NCI-H524 treated with DMSO at 0.1 percent for 48 hours (cell line): ENCODE data around the gene PCDHGB7.
"Not testable (repeated sequence)": the region's sequence is repeated elsewhere in the genome, so short reads cannot be mapped to it uniquely, and the experiment has no call there.

Source experiments
- DNase-seq: peaks from one replicate; lab custom pipeline; 2025; lab: John Stamatoyannopoulos, UW

The PCDHGB7 gene

GRCh38 chr5:141397756-141398551 is 19.5 kb upstream of the PCDHGB7 start, which contains the start of gene PCDHGB5:
TSS of gene PCDHGB5 (plus strand) at chr5:141397947. CDS start at chr5:141398128, 181 bp downstream.
- DNase-seq, result not testable (repeated sequence)

GRCh38 chr5:141398608-141399007 is 18.9 kb upstream of the PCDHGB7 start:
- no peak for DNase-seq

DNA sequence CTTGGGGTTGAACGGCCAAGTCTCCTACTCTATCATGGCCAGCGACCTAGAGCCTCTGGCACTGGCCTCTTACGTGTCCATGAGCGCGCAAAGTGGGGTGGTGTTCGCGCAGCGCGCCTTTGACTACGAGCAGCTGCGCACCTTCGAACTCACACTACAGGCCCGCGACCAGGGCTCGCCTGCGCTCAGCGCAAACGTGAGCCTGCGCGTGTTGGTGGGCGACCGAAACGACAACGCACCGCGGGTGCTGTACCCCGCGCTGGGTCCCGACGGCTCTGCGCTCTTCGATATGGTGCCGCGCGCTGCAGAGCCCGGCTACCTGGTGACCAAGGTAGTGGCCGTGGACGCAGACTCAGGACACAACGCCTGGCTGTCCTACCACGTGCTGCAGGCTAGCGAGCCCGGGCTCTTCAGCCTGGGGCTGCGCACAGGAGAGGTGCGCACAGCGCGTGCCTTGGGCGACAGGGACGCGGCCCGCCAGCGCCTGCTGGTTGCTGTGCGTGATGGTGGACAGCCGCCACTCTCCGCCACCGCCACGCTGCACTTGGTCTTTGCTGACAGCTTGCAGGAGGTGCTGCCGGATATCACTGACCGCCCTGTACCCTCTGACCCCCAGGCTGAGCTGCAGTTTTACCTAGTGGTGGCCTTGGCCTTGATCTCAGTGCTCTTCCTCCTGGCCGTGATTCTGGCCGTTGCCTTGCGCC is 17.8 kb upstream of the PCDHGB7 start:
- DNase-seq, result no peak

DNA sequence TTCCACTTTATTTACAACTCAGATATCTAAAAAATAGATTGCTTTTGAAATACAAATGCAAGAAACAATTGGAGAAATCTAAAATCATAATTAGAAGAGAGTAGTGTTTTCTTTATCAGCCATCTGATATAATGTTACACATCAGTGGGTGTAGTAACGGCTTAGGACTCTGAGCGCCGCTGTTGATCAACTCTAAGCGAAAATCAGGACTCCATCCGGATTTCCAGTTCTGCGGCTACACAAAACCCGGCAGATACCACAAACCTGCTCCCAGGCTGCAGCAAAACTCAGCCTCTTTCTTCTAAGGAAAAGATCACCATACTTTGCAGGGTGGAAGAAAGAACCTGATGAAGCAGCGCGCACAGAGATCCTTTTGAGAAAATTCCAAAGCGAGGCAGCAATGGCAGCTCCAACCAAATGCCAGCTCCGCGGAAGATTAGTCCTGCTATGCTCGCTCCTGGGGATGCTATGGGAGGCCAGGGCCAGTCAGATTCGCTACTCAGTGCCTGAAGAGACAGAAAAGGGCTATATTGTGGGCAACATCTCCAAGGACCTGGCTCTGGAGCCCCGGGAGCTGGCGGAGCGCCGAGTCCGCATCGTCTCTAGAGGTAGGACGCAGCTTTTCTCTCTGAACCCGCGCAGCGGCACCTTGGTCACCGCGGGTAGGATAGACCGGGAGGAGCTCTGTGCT is 14.8 kb upstream of the PCDHGB7 start, which contains the start of gene PCDHGA9:
TSS of gene PCDHGA9 (plus strand) at position 226 of the 691 bp plus-strand sequence. CDS start at position 401, 175 bp downstream.
- DNase-seq, result no peak

DNA sequence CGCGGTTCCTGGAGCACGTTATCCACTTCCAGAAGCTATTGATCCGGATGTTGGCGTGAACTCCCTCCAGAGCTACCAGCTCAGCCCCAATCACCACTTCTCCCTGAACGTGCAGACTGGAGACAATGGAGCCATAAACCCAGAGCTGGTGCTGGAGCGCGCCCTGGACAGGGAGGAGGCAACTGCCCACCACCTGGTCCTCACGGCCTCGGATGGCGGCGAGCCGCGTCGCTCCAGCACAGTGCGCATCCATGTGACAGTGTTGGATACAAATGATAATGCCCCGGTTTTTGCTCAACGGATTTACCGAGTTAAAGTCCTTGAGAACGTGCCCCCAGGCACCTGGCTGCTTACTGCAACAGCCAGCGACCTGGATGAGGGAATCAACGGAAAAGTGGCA is 14.1 kb upstream of the PCDHGB7 start:
- no peak for DNase-seq

DNA sequence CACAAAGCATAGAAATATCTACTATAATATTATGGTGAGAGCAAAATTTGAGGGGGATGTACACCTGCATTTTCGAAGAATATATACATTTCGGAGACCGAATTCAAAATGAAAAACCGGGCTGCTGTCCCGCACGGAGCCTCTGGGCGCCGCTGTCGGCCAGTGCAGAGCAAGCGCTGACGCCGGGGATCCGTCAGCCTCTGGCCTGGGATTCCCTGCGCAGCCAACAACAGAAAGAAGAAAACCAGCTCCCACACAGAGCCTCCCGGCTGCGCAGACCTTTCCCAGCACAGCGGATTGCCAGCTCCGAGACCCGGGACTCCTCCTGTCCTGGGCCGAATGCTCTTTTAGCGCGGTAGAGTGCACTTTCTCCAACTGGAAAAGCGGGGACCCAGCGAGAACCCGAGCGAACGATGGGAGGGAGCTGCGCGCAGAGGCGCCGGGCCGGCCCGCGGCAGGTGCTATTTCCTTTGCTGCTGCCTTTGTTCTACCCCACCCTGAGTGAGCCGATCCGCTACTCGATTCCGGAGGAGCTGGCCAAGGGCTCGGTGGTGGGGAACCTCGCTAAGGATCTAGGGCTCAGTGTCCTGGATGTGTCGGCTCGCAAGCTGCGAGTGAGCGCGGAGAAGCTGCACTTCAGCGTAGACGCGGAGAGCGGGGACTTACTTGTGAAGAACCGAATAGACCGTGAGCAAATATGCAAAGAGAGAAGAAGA is 9.5 kb upstream of the PCDHGB7 start, which contains the start of gene PCDHGB6:
TSS of gene PCDHGB6 (plus strand) at position 232 of the 716 bp plus-strand sequence. CDS start at position 414, 182 bp downstream.
- DNase-seq, result not testable (repeated sequence)

DNA sequence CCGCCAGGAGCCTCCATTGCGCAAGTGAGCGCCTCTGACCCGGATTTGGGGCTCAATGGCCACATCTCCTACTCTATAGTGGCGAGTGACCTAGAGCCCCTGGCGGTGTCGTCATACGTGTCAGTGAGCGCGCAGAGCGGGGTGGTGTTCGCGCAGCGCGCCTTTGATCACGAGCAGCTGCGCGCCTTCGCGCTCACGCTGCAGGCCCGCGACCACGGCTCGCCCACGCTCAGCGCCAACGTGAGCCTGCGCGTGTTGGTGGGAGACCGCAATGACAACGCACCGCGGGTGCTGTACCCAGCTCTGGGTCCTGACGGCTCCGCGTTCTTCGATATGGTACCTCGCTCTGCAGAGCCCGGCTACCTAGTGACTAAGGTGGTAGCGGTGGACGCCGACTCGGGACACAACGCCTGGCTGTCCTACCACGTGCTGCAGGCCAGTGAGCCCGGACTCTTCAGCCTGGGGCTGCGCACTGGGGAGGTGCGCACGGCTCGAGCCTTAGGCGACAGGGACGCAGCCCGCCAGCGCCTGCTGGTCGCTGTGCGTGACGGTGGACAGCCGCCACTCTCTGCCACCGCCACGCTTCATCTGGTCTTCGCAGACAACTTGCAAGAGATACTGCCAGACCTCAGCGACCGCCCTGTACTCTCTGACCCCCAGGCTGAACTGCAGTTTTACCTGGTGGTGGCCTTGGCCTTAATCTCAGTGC is 7.7 kb upstream of the PCDHGB7 start:
- no peak for DNase-seq

DNA sequence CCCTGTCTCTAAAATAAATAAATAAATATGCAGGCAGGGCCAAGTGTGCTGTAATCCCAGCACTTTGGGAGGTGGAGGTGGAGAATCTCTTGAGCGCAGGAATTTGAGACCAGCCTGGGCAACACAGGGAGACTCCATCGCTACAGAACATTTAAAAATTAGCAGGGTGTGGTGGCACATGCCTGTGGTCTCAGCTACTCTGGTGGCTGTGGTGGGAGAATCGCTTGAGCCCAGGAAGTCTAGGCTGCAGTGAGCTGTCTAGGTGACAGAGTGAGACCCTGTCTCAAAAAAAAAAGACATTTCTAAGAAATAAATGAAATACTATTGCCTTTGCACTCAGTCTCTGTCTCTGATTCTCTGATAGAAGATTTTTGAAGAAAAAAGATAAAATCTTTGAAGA is 5.9 kb upstream of the PCDHGB7 start:
- no peak for DNase-seq

- no peak for DNase-seq
Observed at GRCh38 chr5:141412854-141413539, 4.5 kb upstream of the PCDHGB7 start, which contains the start of gene PCDHGA10. TSS of gene PCDHGA10 (plus strand) at chr5:141412987. CDS start at chr5:141413176, 189 bp downstream.

DNA sequence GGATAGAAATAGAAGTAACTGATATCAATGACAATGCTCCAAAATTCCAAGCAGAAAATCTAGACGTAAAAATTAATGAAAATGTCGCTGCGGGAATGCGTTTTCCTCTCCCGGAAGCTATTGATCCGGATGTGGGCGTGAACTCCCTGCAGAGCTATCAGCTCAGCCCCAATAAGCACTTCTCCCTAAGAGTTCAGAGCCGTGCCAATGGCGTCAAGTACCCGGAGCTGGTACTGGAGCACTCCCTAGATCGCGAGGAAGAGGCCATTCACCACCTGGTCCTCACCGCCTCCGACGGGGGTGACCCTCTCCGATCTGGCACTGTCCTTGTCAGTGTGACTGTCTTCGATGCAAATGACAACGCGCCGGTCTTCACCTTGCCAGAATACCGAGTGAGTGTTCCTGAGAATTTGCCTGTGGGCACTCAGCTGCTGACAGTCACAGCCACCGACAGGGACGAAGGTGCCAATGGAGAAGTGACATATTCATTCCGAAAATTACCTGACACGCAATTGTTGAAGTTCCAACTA is 3.9 kb upstream of the PCDHGB7 start:
- DNase-seq, result no peak

GRCh38 chr5:141414548-141415274 is 2.8 kb upstream of the PCDHGB7 start:
- DNase-seq, result not testable (repeated sequence)

DNA sequence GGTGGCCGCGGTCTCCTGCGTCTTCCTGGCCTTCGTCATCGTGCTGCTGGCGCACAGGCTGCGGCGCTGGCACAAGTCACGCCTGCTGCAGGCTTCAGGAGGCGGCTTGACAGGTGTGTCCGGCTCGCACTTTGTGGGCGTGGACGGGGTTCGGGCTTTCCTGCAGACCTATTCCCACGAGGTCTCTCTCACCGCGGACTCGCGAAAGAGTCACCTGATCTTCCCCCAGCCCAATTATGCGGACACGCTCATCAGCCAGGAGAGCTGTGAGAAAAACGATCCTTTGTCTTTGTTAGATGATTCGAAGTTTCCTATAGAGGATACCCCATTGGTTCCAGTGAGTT is 2.2 kb upstream of the PCDHGB7 start:
- not testable (repeated sequence) for DNase-seq

DNA sequence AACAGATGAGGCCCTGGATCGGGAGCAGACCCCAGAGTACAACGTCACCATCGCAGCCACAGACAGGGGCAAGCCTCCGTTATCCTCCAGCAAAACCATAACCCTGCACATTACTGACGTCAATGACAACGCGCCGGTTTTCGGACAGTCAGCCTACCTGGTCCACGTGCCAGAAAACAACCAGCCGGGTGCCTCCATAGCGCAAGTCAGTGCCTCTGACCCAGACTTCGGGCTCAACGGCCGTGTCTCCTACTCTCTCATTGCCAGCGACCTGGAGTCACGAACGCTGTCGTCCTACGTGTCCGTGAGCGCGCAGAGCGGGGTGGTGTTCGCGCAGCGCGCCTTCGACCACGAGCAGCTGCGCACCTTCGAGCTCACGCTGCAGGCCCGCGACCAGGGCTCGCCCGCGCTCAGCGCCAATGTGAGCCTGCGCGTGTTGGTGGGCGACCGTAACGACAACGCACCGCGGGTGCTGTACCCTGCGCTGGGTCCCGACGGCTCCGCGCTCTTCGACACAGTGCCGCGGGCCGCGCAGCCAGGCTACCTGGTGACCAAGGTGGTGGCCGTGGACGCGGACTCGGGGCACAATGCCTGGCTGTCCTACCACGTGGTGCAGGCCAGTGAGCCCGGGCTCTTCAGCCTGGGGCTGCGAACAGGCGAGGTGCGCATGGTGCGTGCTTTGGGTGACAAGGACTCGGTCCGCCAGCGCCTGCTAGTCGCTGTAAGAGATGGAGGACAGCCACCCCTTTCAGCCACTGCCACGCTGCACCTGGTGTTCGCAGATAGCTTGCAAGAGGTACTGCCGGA is 1.8 kb downstream of the PCDHGB7 start:
- DNase-seq, result no peak

DNA sequence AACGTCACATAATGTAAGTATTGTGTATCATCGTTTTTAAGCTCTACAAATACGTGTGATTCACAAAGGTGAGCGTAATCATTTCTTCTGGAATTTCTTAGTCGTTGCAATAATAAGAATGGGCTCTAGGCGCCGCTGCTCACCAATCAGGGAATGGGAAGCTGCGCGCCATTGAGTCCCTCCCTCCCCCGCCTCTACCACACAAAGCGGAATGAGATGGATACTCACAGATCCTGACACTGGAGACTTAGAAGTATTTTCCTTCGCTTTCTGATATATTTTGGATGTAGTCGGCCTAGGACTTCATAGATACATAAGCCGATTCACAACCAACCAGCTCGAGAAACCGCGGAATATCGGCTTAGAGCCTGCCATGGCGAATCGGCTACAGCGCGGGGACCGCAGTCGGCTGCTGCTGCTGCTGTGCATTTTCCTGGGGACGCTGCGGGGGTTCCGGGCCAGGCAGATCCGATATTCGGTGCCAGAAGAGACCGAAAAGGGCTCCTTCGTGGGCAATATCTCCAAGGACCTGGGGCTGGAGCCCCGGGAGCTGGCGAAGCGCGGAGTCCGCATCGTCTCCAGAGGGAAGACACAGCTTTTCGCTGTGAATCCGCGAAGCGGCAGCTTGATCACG is 3.5 kb downstream of the PCDHGB7 start, which contains the start of gene PCDHGA11:
TSS of gene PCDHGA11 (plus strand) at position 197 of the 634 bp plus-strand sequence. CDS start at position 374, 177 bp downstream.
- no peak for DNase-seq

- no peak for DNase-seq
Observed at GRCh38 chr5:141421489-141421855, 4.0 kb downstream of the PCDHGB7 start.

- DNase-seq, result no peak
Observed at GRCh38 chr5:141422742-141423291, 5.3 kb downstream of the PCDHGB7 start.

DNA sequence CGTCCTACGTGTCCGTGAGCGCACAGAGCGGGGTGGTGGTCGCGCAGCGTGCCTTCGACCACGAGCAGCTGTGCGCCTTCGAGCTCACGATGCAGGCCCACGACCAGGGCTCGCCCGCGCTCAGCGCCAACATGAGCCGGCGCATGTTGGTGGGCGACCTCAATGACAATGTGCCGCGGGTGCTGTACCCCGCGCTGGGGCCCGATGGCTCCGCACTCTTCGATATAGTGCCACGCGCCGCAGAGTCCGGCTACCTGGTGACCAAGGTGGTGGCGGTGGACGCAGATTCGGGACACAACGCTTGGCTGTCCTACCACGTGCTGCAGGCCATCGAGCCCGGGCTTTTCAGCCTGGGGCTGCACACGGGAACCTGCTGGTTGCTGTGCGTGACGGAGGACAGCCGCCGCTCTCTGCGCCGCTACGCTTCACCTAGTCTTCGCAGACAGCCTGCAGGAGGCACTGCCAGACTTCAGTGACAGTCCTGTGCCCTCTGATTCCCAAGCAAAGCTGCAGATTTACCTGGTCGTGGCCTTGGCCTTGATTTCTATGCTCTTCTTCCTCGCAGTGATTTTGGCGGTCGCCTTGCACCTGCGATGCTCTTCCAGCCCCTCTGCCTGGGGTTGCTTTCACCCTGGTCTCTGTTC is 10.4 kb downstream of the PCDHGB7 start:
- DNase-seq, result no peak
